HG02759 (cell line): ENCODE data around the gene NDRG3.
A peak's percentile ranks its signal among the peaks of the same experiment; 100 is the strongest.
"Not testable (repeated sequence)": the region's sequence is repeated elsewhere in the genome, so short reads cannot be mapped to it uniquely, and the experiment has no call there.

Source experiments
- ATAC-seq: cut with Tn5 transposase; IDR thresholded peaks from one replicate; pipeline ENCODE4 v1.9.1; 2021; ENCODE audit warnings: mild to moderate bottlenecking, moderate library complexity; ENCODE audit not compliant: unreplicated experiment

The NDRG3 gene

GRCh38 chr20:36611625-36612024, 134.3 kb downstream of the NDRG3 start:
- no peak for ATAC-seq

DNA sequence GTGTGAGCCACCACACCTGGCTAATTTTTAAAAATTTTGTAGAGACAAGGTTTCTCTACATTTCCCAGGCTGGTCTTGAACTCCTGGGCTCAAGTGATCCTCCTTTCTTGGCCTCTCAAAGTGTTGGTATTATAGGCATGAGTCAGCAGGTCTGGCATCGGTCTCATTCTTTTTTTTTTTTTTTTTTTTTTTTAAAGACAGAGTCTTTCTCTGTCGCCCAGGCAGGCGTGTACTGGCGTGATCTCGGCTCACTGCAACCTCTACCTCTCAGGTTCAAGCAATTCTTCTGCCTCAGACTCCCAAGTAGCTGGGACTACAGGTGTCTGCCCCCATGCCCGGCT, 137.5 kb downstream of the NDRG3 start:
- ATAC-seq = not testable (repeated sequence)

DNA sequence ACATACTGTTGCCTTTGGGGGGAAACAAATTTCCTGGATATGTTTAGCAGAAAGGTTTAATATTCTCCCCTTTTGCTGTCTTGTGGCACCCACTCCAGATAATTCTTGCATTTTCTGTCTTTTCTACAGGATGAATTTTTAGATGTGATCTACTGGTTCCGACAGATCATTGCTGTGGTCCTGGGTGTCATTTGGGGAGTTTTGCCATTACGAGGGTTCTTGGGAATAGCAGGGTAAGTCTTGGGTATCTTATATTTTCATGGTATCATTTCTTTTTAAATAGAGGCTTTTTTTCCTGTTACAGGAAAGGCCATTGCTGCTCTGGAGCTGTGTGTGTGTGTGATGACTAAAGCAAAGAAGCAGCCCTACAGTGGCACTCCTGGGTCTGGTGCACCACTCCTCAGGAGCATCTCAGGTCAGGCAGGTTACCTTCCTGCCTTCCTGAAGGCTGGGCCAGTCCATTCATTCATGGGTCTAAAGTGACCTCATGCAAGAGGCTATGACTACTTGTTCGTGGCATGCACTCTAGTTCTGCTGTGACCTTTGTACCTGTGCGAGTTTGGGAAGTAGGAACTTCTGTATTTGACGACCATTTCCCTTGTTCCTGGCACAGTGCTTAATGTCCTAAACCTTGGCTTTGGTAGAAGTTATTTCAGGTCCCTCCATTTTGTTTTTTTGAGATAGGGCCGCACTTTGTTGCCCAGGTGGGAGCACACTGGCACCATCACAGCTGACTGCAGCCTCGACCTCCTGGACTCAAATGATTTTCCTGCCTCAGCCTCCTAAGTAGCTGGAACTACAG, 138.1 kb downstream of the NDRG3 start:
- ATAC-seq = no peak

DNA sequence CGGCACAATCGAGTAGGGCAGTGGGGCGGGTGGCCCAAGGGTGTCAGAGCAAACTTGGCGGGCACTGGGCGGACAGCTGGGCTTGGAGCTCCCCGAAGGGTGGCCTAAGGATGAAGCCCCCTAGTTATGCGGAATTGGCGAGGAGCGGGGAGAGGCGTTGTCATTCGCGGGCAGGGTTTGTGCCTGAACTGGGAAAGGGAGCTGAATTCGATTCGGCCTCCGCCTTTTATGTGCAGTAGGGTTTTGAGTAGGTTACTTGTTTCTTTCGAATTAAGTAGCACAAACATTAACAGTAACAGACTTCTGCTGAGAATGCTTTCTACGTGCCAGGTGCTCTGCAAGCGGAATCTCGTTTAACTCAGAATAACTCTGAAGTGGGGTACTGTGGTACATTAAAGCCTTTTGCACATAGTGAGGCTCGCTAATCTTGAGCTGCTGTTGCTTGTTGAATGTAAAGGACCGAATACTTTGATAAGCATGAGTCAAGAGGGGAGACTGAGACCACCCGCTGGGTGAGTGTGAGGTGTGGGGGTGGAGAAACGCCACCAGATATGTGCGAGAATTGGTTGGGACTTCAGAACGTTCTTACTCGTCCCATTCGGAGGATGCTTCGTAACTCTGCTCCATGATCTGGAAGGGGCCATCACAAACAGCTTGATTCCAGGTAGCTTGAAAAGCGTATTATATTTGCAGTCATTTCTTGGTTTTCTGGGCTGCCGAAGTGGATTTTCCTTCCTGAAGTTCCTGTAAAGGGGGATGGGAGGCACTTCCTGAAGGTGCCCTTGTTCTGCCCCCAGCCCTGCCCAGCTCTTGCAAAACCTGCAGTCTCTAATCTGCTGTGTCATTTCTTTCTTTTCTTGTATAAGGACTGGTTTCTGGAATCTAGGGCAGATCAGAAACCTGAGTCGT, 139.5 kb downstream of the NDRG3 start:
- ATAC-seq = no peak

DNA sequence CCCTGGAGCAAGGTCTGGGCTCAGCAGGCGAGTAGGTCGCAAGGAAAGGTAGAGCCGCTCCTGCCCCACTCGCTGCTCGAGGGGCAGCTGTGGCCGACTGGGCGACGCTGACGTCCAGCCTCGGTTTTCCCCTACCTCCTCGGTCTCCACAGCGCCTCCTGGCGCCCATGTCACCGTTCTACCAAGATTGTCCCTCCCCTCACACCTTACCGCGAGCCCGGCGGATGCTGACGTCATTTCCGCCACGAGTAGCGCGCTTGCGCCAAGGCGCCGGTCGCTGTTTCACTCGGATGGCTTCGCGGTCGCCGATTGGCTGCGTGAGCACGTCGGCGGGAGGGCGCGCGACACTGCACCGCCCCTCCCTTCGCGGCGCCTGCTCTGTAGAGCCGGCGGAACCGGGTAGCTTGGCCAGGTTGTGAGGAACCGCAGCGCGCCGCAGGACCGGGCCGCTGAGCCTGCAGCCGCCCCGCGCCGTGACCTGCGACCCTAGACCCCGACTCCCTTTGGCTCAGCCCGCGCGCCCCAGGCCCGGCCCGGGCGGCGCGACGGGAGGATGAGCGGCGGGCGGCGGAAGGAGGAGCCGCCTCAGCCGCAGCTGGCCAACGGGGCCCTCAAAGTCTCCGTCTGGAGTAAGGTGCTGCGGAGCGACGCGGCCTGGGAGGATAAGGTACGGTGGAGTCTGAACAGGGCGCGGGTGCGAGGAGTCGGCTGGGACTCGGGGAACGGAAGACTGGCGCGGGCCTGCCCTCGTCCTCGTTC, 140.3 kb downstream of the NDRG3 start, which contains the start of gene RAB5IF:
RAB5IF (plus strand) TSS at position 381 of the 759 bp plus-strand sequence; CDS start at position 554, 173 bp downstream.
- ATAC-seq = peak; percentile 89

GRCh38 chr20:36604952-36605398, 140.9 kb downstream of the NDRG3 start:
- peak; percentile 37 for ATAC-seq
